Measurements from ENCODE around the gene PIAS1.

GRCh38 chr15:68158046-68158628, 104.0 kb downstream of the PIAS1 start:
- no peak for TF ChIP-seq EP300 (IDR thresholded peaks at IDR 0.05; ENCODE audit: borderline replicate concordance)
- TF ChIP-seq MAX (IDR thresholded peaks at IDR 0.05), result no peak
- TF ChIP-seq, protein P1, sequence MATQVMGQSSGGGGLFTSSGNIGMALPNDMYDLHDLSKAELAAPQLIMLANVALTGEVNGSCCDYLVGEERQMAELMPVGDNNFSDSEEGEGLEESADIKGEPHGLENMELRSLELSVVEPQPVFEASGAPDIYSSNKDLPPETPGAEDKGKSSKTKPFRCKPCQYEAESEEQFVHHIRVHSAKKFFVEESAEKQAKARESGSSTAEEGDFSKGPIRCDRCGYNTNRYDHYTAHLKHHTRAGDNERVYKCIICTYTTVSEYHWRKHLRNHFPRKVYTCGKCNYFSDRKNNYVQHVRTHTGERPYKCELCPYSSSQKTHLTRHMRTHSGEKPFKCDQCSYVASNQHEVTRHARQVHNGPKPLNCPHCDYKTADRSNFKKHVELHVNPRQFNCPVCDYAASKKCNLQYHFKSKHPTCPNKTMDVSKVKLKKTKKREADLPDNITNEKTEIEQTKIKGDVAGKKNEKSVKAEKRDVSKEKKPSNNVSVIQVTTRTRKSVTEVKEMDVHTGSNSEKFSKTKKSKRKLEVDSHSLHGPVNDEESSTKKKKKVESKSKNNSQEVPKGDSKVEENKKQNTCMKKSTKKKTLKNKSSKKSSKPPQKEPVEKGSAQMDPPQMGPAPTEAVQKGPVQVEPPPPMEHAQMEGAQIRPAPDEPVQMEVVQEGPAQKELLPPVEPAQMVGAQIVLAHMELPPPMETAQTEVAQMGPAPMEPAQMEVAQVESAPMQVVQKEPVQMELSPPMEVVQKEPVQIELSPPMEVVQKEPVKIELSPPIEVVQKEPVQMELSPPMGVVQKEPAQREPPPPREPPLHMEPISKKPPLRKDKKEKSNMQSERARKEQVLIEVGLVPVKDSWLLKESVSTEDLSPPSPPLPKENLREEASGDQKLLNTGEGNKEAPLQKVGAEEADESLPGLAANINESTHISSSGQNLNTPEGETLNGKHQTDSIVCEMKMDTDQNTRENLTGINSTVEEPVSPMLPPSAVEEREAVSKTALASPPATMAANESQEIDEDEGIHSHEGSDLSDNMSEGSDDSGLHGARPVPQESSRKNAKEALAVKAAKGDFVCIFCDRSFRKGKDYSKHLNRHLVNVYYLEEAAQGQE (IDR thresholded peaks at IDR 0.05; ENCODE audit: low read depth), result no peak
- no peak for TF ChIP-seq CREB1 (IDR thresholded peaks at IDR 0.05; ENCODE audit: low read depth)
- TF ChIP-seq RAD21 (IDR thresholded peaks at IDR 0.05; ENCODE audit: low read depth), result no peak
- no peak for TF ChIP-seq USF1 (IDR thresholded peaks at IDR 0.05)
- no peak for TF ChIP-seq YY1 (IDR thresholded peaks at IDR 0.05; ENCODE audit: low read depth)
- TF ChIP-seq NFIC (IDR thresholded peaks at IDR 0.05), result no peak
- no peak for TF ChIP-seq ZBTB7A (IDR thresholded peaks at IDR 0.05; ENCODE audit: low read depth)
- no peak for TF ChIP-seq EGR1 (IDR thresholded peaks at IDR 0.05)
- no peak for TF ChIP-seq TEAD4 (IDR thresholded peaks at IDR 0.05)
